ENCODE measurements around the gene PHGDH.
"Not testable (repeated sequence)": the region's sequence is repeated elsewhere in the genome, so short reads cannot be mapped to it uniquely, and the experiment has no call there.

DNA sequence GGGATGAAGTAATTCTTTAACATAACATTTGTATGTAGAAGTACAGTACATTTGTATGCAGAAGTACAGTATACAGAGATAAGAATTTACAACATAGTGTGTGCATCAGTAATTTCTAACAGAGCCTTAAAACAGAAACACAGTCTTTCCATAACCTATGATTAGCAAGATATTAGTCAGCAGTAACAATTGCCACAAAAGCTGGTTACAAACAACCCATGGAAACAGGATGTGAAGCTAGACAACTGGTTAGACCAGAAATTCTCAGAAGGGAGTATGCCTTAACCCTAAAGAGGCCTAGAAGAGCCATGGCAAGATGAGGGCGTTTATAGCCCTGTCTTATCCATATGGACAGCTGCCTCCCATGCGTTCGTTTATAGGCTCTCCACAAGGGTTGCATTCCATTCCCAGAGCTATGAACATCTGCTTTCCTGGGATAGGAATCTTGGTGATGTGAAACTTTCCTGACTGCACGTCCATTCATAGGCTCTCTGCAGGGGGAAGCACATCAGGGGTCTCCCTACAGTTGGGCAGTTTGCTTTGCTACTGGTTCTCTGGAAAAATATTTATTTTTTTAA is 74.8 kb downstream of the PHGDH start:
- TF ChIP-seq, protein P1, sequence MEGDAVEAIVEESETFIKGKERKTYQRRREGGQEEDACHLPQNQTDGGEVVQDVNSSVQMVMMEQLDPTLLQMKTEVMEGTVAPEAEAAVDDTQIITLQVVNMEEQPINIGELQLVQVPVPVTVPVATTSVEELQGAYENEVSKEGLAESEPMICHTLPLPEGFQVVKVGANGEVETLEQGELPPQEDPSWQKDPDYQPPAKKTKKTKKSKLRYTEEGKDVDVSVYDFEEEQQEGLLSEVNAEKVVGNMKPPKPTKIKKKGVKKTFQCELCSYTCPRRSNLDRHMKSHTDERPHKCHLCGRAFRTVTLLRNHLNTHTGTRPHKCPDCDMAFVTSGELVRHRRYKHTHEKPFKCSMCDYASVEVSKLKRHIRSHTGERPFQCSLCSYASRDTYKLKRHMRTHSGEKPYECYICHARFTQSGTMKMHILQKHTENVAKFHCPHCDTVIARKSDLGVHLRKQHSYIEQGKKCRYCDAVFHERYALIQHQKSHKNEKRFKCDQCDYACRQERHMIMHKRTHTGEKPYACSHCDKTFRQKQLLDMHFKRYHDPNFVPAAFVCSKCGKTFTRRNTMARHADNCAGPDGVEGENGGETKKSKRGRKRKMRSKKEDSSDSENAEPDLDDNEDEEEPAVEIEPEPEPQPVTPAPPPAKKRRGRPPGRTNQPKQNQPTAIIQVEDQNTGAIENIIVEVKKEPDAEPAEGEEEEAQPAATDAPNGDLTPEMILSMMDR (IDR thresholded peaks at IDR 0.05): not testable (repeated sequence)
- not testable (repeated sequence) for TF ChIP-seq EZH2 (IDR thresholded peaks at IDR 0.05; ENCODE audit: borderline replicate concordance, insufficient read depth, low read depth, low read length, poor library complexity, severe bottlenecking)
